Mucosa of gallbladder (tissue), 1 donor: Measurements from ENCODE around the gene STAT5B. TPM values are rescaled to one million over a fixed set of nuclear protein-coding genes. Genes with fewer than 3 reads are reported as not detected.
A peak's percentile ranks its signal among the peaks of the same experiment; 100 is the strongest.
"Not testable (repeated sequence)": the region's sequence is repeated elsewhere in the genome, so short reads cannot be mapped to it uniquely, and the experiment has no call there.

Source experiments
- DNase-seq: peaks from one replicate; pipeline ENCODE4 v3.0.0-alpha.2; 2020; ENCODE audit warnings: low spot score
- total RNA-seq: library from RNA; stranded (reverse); gene quantifications from one replicate; pipeline ENCODE4 v1.2.1, GENCODE V29; 2021
- donor health status: DM: no; HTN: no; CAD: no.

The STAT5B gene
- total RNA-seq, 1 donor from 2014 or later: 61.7 TPM

- no peak for DNase-seq
Measured at GRCh38 chr17:42233994-42234393, 42.2 kb downstream of the STAT5B start.

GRCh38 chr17:42233156-42233555 lies 43.0 kb downstream of the STAT5B start:
- no peak for DNase-seq

- DNase-seq: no peak
Measured at GRCh38 chr17:42230225-42230624, 46.0 kb downstream of the STAT5B start.

- no peak for DNase-seq
Measured at GRCh38 chr17:42227849-42228700, 48.1 kb downstream of the STAT5B start.

- DNase-seq: no peak
Measured at GRCh38 chr17:42225646-42226045, 50.5 kb downstream of the STAT5B start.

GRCh38 chr17:42224651-42225050 lies 51.5 kb downstream of the STAT5B start:
- no peak for DNase-seq

GRCh38 chr17:42221886-42222745 lies 54.1 kb downstream of the STAT5B start:
- DNase-seq: peak; percentile 22

GRCh38 chr17:42219280-42219679 lies 56.9 kb downstream of the STAT5B start:
- DNase-seq: not testable (repeated sequence)

- no peak for DNase-seq
Measured at GRCh38 chr17:42214156-42214555, 62.0 kb downstream of the STAT5B start.

- DNase-seq: no peak
Measured at GRCh38 chr17:42212382-42212781, 63.8 kb downstream of the STAT5B start.

- peak; percentile 28 for DNase-seq
Measured at GRCh38 chr17:42211921-42212341, 64.3 kb downstream of the STAT5B start.

- no peak for DNase-seq
Measured at GRCh38 chr17:42210046-42210445, 66.1 kb downstream of the STAT5B start.

GRCh38 chr17:42206153-42206612 lies 70.0 kb downstream of the STAT5B start:
- not testable (repeated sequence) for DNase-seq

GRCh38 chr17:42203354-42203753 lies 72.8 kb downstream of the STAT5B start:
- DNase-seq: no peak

- DNase-seq: no peak
Measured at GRCh38 chr17:42202696-42203095, 73.5 kb downstream of the STAT5B start.

- no peak for DNase-seq
Measured at GRCh38 chr17:42202159-42202558, 74.0 kb downstream of the STAT5B start.

- DNase-seq: no peak
Measured at GRCh38 chr17:42201458-42201772, 74.8 kb downstream of the STAT5B start.

- DNase-seq: peak; percentile 78
Measured at GRCh38 chr17:42200706-42201457, 75.3 kb downstream of the STAT5B start.

GRCh38 chr17:42199416-42200011 lies 76.7 kb downstream of the STAT5B start:
- no peak for DNase-seq

- DNase-seq: no peak
Measured at GRCh38 chr17:42198897-42199296, 77.3 kb downstream of the STAT5B start.

GRCh38 chr17:42197564-42198156 lies 78.5 kb downstream of the STAT5B start:
- DNase-seq: no peak
